OCI-LY1 (cell line): ENCODE data around the gene NUP188.

ENCODE experiments used
- H2AFZ ChIP-seq: fragments of 200-600 bp; sonication (generic), shearing (Covaris generic); 2 replicates; pipeline ENCODE4 v1.6.0; 2014; ENCODE audit warnings: antibody characterized with exemption, mild to moderate bottlenecking, low read length
- H3F3A ChIP-seq: fragments of 200-600 bp; sonication (generic), shearing (Covaris generic); 2 replicates; pipeline ENCODE4 v1.6.0; 2014; ENCODE audit warnings: mild to moderate bottlenecking, antibody characterized with exemption, low read length, moderate library complexity; ENCODE audit not compliant: insufficient read depth
- H3K27ac ChIP-seq: fragments of 200-600 bp; sonication (generic); 2 replicates; pipeline ENCODE4 v1.5.1; 2014; ENCODE audit warnings: low read length, mixed run types, mild to moderate bottlenecking, low read depth; ENCODE audit not compliant: poor library complexity, severe bottlenecking
- H3K27me3 ChIP-seq: fragments of 200-600 bp; sonication (generic); 2 replicates; pipeline ENCODE4 v1.6.0; 2014; ENCODE audit warnings: antibody characterized with exemption, mild to moderate bottlenecking, low read length, moderate library complexity; ENCODE audit not compliant: insufficient read depth
- H3K36me3 ChIP-seq: fragments of 200-600 bp; sonication (generic); 2 replicates; pipeline ENCODE4 v1.6.1; 2014; ENCODE audit warnings: mild to moderate bottlenecking, antibody characterized with exemption, low read length, moderate library complexity, mixed read lengths; ENCODE audit not compliant: insufficient read depth
- H3K4me1 ChIP-seq: fragments of 200-600 bp; sonication (generic); 2 replicates; pipeline ENCODE4 v1.5.1; 2014; ENCODE audit warnings: mild to moderate bottlenecking, low read length, moderate library complexity; ENCODE audit not compliant: insufficient read depth, severe bottlenecking
- H3K4me2 ChIP-seq: fragments of 200-600 bp; sonication (generic), shearing (Covaris generic); 2 replicates; pipeline ENCODE4 v1.6.1; 2014; ENCODE audit warnings: low read length
- H3K4me3 ChIP-seq: fragments of 200-600 bp; sonication (generic); 2 replicates; pipeline ENCODE4 v1.5.1; 2014; ENCODE audit warnings: low read length, low read depth, mild to moderate bottlenecking, mixed read lengths; ENCODE audit not compliant: poor library complexity, severe bottlenecking
- H3K79me2 ChIP-seq: fragments of 200-600 bp; shearing (Covaris generic); 2 replicates; pipeline ENCODE4 v1.6.1; 2016; ENCODE audit warnings: mixed run types, low read length, mixed read lengths; ENCODE audit not compliant: insufficient read depth
- H3K9ac ChIP-seq: fragments of 200-600 bp; sonication (generic), shearing (Covaris generic); 2 replicates; pipeline ENCODE4 v1.6.1; 2014; ENCODE audit warnings: mild to moderate bottlenecking, low read length, mixed read lengths
- H3K9me2 ChIP-seq: fragments of 200-600 bp; sonication (generic), shearing (Covaris generic); 2 replicates; pipeline ENCODE4 v1.6.1; 2014; ENCODE audit warnings: low read depth, mild to moderate bottlenecking, low read length, mixed read lengths
- H3K9me3 ChIP-seq: fragments of 200-600 bp; shearing (Covaris generic); 2 replicates; pipeline ENCODE4 v1.6.1; 2014; ENCODE audit warnings: low read length, mixed read lengths
- H4K20me1 ChIP-seq: fragments of 200-600 bp; sonication (generic), shearing (Covaris generic); 2 replicates; pipeline ENCODE4 v1.6.0; 2016; ENCODE audit warnings: mild to moderate bottlenecking, low read length; ENCODE audit not compliant: insufficient read depth
- CTCF ChIP-seq: fragments of 200-600 bp; sonication (generic), shearing (Covaris generic); IDR thresholded peaks from 2 replicates; pipeline ENCODE4 v1.5.1; 2017; ENCODE audit warnings: mild to moderate bottlenecking, antibody characterized with exemption, low read length, moderate library complexity, mixed read lengths
- EZH2 ChIP-seq: fragments of 200-600 bp; sonication (generic), shearing (Covaris generic); IDR thresholded peaks from 2 replicates; pipeline ENCODE4 v1.8.0; 2017; ENCODE audit warnings: borderline replicate concordance, mixed run types, mild to moderate bottlenecking, antibody characterized with exemption, low read length, moderate library complexity, mixed read lengths

The NUP188 gene

DNA sequence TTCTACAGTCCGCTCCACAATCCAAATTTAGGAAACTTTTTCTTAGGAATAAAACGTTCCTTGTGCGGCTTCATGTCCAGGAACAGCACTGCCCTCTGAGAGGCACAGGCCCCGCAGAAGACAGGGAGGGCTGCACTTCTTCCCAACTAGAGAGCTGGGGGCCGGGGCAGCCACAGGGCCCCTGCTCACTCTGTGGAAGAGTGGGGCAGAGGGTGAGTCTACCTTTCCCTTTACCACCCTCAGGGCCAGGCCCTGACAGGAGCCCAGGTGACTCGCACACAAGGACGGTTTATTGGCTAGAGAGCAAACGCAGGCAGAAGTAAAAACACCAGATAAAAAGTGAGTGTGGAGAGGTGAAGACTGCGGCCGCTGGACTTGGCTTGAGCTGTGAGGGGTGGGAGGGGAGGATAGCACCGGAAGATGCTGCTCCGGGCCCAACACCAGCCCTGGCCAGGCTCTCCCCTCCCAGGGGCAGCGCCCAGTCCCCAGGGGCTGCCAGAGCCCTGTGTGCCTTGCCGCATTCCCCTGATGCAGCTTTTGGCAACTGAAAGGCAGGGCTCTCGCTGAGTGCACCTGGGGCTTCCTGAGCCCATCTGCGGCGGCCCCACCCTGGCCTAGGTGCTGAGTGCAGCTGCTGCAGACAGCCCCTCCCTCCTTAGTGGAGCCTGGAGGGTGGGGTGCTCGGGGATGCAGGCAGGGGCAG is 60.4 kb downstream of the NUP188 start:
- H3K9me2 ChIP-seq: no peaks in the 10 kb centered on the region
- peaks cover 80% of the 10 kb centered on the region for H3K36me3 ChIP-seq
- H3K4me1 ChIP-seq: no peaks in the 10 kb centered on the region
- no peak overlapping the region for H3K4me3 ChIP-seq
- H2AFZ ChIP-seq: no peak overlapping the region
- H4K20me1 ChIP-seq: no peaks in the 10 kb centered on the region
- no peak overlapping the region for H3K9ac ChIP-seq
- H3K4me2 ChIP-seq: no peak overlapping the region
- no peaks in the 10 kb centered on the region for H3F3A ChIP-seq
- no peak overlapping the region for H3K27ac ChIP-seq
- H3K79me2 ChIP-seq: no peaks in the 10 kb centered on the region
- no peak for TF ChIP-seq EZH2
- H3K9me3 ChIP-seq: no peaks in the 10 kb centered on the region
- no peaks in the 10 kb centered on the region for H3K27me3 ChIP-seq

DNA sequence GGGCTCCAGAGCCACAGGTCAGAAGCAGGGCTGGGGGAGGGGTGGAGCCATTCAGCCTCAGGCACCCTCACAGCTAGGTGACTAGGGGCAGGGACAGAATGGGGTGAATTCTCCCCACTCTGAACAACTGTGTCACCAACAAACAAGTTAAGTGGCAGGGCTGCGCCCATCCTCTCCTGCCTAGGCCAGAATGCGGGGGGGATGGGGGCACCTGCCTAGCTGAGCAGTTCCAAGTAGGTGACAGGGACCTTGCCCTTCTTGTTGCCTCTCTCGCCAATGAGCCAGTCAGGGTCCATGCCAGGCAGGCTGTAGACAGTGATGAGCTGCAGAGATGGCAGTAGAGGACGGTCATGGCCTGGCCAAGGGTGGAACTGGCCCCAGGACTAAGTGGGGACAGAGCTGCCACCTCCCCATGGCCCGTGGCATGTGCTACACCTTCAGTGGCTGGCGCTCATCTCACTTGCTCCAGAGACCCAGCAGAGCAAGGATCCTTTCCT is 61.0 kb downstream of the NUP188 start:
- Histone ChIP-seq H3K27ac (no peak overlapping the region), H3K9ac (no peak overlapping the region), H3K9me2 (no peaks in the 10 kb centered on the region), H3K36me3 (peaks cover 80% of the 10 kb centered on the region), H3K27me3 (no peaks in the 10 kb centered on the region), H3K4me1 (no peaks in the 10 kb centered on the region), H3F3A (no peaks in the 10 kb centered on the region), H3K4me3 (no peak overlapping the region), H3K4me2 (no peak overlapping the region), H4K20me1 (no peaks in the 10 kb centered on the region), H3K9me3 (no peaks in the 10 kb centered on the region), H3K79me2 (no peaks in the 10 kb centered on the region), H2AFZ (no peak overlapping the region)
- TF ChIP-seq EZH2 (no peak), CTCF (no peak)

GRCh38 chr9:129008986-129009583 is 61.6 kb downstream of the NUP188 start:
- no peak for TF ChIP-seq CTCF
- no peak for TF ChIP-seq EZH2
- H3K36me3 ChIP-seq: peaks cover 79% of the 10 kb centered on the region
- no peak overlapping the region for H2AFZ ChIP-seq
- no peak overlapping the region for H3K4me2 ChIP-seq
- no peaks in the 10 kb centered on the region for H3K9me3 ChIP-seq
- H3K9me2 ChIP-seq: no peaks in the 10 kb centered on the region
- H3K9ac ChIP-seq: no peak overlapping the region
- no peaks in the 10 kb centered on the region for H4K20me1 ChIP-seq
- H3F3A ChIP-seq: no peaks in the 10 kb centered on the region
- H3K79me2 ChIP-seq: no peaks in the 10 kb centered on the region
- H3K4me1 ChIP-seq: no peaks in the 10 kb centered on the region
- no peak overlapping the region for H3K4me3 ChIP-seq
- H3K27ac ChIP-seq: no peak overlapping the region
- no peaks in the 10 kb centered on the region for H3K27me3 ChIP-seq
